Lower leg skin (tissue), 3 donors: ENCODE measurements around the gene OVOL3.

ENCODE experiments used
- CTCF ChIP-seq, 3 donors: fragments of 450-650 bp; IDR thresholded peaks; one replicate each; pipeline ENCODE4 v1.5.1; 2016; ENCODE audit warnings: antibody characterized with exemption in 3 of 3, mild to moderate bottlenecking in 3 of 3, moderate library complexity in 2 of 3
- POLR2A ChIP-seq, 2 donors: fragments of 450-650 bp; IDR thresholded peaks; one replicate each; pipeline ENCODE4 v1.6.1; 2016 to 2017; ENCODE audit warnings: antibody characterized with exemption in 2 of 2, mild to moderate bottlenecking in 1 of 2, moderate library complexity in 1 of 2

- TF ChIP-seq CTCF (IDR thresholded peaks at IDR 0.05), result no peak
- no peak for TF ChIP-seq POLR2A (IDR thresholded peaks at IDR 0.05)
These were observed 24.6 kb upstream of the OVOL3 start for GRCh38 chr19:36086326-36086725.
